Endothelial cell of umbilical vein (primary cell): ENCODE results near the gene MBD5.

Source experiments
- CTCF ChIP-seq, 2 donors: IDR thresholded peaks; 1 replicate in 1 of 2; 2 replicates in 1 of 2; pipeline ENCODE4 v1.5.1; 2011; ENCODE audit warnings: low read length in 2 of 2, mild to moderate bottlenecking in 2 of 2, moderate library complexity in 2 of 2, control low read depth in 1 of 2, inconsistent platforms in 1 of 2, low read depth in 1 of 2; ENCODE audit not compliant: insufficient read depth in 1 of 2; ENCODE audit errors: extremely low read depth in 1 of 2
- EZH2 ChIP-seq: IDR thresholded peaks from 2 replicates; pipeline ENCODE4 v1.6.1; 2012; ENCODE audit warnings: borderline replicate concordance, low read depth, mild to moderate bottlenecking, moderate library complexity, low read length, inconsistent platforms; ENCODE audit not compliant: severe bottlenecking
- JUN ChIP-seq: IDR thresholded peaks from 2 replicates; pipeline ENCODE4 v1.6.1; 2011; ENCODE audit warnings: borderline replicate concordance, low read depth; ENCODE audit not compliant: insufficient read length, insufficient read depth
- MAX ChIP-seq: IDR thresholded peaks from 2 replicates; pipeline ENCODE4 v1.6.1; 2011; ENCODE audit not compliant: insufficient read depth, insufficient read length

- no peak for TF ChIP-seq EZH2
- TF ChIP-seq JUN = no peak
- TF ChIP-seq CTCF (IDR thresholded peaks at IDR 0.05; ENCODE audit: extremely low read depth in 1 of 2, insufficient read depth in 1 of 2, low read depth in 1 of 2, low read length in 2 of 2) = no peak
- TF ChIP-seq MAX = no peak
These were observed 174.0 kb downstream of the MBD5 start for GRCh38 chr2:148194882-148195281.
